Lung (tissue), 12 donors: ENCODE measurements around the gene TPD52L2. TPM values are rescaled to one million over a fixed set of nuclear protein-coding genes. Genes with fewer than 3 reads are reported as not detected.

ENCODE experiments used
- ATAC-seq: fragments of 200-7000 bp; cut with Tn5 transposase; one replicate; pipeline ENCODE4 v1.9.1; 2020; ENCODE audit warnings: moderate number of reproducible peaks; ENCODE audit not compliant: insufficient read depth, low FRiP score
- DNase-seq, 3 donors: peaks; one replicate each; pipeline ENCODE4 v3.0.0-alpha.2; 2013 to 2017
- H3K27ac ChIP-seq, 2 donors: one replicate each; pipeline ENCODE4 v1.5.1; 2013; ENCODE audit warnings: mild to moderate bottlenecking in 2 of 2, moderate library complexity in 2 of 2, control low read depth in 1 of 2, inconsistent platforms in 1 of 2, low read depth in 1 of 2, low read length in 1 of 2
- H3K27me3 ChIP-seq, 3 donors: one replicate each; pipeline ENCODE4 v1.5.1; 2013; ENCODE audit warnings: low read length in 2 of 3; ENCODE audit not compliant: control insufficient read depth in 3 of 3, insufficient read depth in 3 of 3
- H3K36me3 ChIP-seq, 4 donors: one replicate each; pipeline ENCODE4 v1.5.1; 2013; ENCODE audit warnings: low read length in 4 of 4, mild to moderate bottlenecking in 1 of 4, moderate library complexity in 1 of 4; ENCODE audit not compliant: control insufficient read depth in 4 of 4, insufficient read depth in 4 of 4
- H3K4me1 ChIP-seq, 5 donors: one replicate each; pipeline ENCODE4 v1.5.1; 2013; ENCODE audit warnings: low read length in 5 of 5, mild to moderate bottlenecking in 2 of 5, moderate library complexity in 1 of 5; ENCODE audit not compliant: control insufficient read depth in 5 of 5, insufficient read depth in 5 of 5
- H3K4me3 ChIP-seq: one replicate; pipeline ENCODE4 v1.5.1; 2013; ENCODE audit warnings: mild to moderate bottlenecking, control low read depth, moderate library complexity
- H3K9ac ChIP-seq, 2 donors: one replicate each; pipeline ENCODE4 v1.5.1; 2013; ENCODE audit warnings: low read length in 2 of 2, control low read depth in 1 of 2; ENCODE audit not compliant: insufficient read depth in 1 of 2
- H3K9me3 ChIP-seq, 4 donors: one replicate each; pipeline ENCODE4 v1.5.1; 2013; ENCODE audit warnings: low read length in 3 of 4, mild to moderate bottlenecking in 1 of 4, moderate library complexity in 1 of 4; ENCODE audit not compliant: control insufficient read depth in 4 of 4, insufficient read depth in 3 of 4
- WGBS, 2 donors: extraction: QIAGEN DNeasy Blood & Tissue Kit; methylation state at CpG; one replicate each; pipeline ENCODE4 v1.1.7; 2013; 5-methylcytosine and 5-hydroxymethylcytosine counted together
- polyA plus RNA-seq, 2 donors: library from polyadenylated mRNA; stranded (reverse); fragments of 200-250 nt; gene quantifications; one replicate each; pipeline ENCODE4 v1.2.1, GENCODE V29; 2013
- total RNA-seq, 2 donors: library from RNA; depleted of rRNA in 1 of 2; stranded (reverse); fragments of >200 nt in 1 of 2; gene quantifications; one replicate each; pipeline ENCODE4 v1.2.1, GENCODE V29; 2014 to 2021
- TF ChIP-seq, protein P1 (sequence below): IDR thresholded peaks from 2 replicates; pipeline ENCODE4 v1.5.1; 2012; ENCODE audit warnings: mild to moderate bottlenecking; ENCODE audit errors: control extremely low read depth, extremely low read depth
- donor health status: control.
- donor health status: control.
- donor health status: Bipolar disorder and iron deficiency.
- donor health status: healthy.
- donor health status: DM: yes; HTN: yes; CAD: no.

Gene TPD52L2
- total and polyA plus RNA-seq, 4 donors = 66.2 to 130 (median 79.3) TPM

DNA sequence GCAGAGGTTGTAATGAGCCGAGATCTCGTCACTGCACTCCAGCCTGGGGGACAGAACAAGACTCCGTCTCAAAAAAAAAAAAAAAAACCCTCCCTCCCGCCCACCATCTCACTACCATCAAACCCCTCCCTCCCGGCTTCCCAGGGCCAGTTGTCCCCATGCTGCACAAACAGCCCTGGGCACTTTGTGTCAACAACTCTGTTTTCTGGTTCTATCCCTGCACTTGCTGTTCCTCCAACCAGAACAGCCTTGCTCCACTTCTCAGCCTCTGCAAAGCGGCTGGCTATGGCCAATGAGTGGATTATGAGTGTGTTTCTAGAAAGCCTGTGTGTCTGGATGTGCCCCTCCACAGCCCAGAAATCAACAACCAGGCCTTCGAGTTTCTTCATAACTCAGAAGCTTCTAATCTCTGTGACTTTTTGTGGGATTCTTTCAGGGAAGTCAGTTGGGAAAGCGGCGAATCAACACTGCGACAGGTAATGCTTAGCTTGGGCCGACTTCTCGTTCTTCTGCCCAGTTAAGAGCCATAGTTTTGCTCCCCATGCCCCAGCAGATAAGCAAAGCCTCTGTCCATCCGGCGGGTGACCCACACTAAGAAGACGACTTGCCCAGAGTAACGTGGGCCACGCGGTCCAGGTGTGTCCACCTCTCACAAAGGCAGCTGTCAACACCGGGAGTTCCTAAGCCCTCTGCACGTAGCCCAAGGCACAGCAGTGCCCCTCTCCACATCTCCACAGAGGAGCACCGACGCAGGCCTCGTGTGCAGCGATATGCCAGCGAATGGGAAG is 39.5 kb upstream of the TPD52L2 start:
- Histone ChIP-seq H3K36me3 (no peaks in the 10 kb centered on the region), H3K9ac (no peak overlapping the region), H3K27me3 (peaks cover 0 to 26% (median 5%) of the 10 kb centered on the region in 3 donors), H3K27ac (no peak overlapping the region), H3K4me1 (peaks cover 0 to 22% (median 4%) of the 10 kb centered on the region in 5 donors), H3K4me3 (no peak overlapping the region), H3K9me3 (no peaks in the 10 kb centered on the region)
- DNase-seq (no peak), ATAC-seq (no peak)
- TF ChIP-seq, protein P1, sequence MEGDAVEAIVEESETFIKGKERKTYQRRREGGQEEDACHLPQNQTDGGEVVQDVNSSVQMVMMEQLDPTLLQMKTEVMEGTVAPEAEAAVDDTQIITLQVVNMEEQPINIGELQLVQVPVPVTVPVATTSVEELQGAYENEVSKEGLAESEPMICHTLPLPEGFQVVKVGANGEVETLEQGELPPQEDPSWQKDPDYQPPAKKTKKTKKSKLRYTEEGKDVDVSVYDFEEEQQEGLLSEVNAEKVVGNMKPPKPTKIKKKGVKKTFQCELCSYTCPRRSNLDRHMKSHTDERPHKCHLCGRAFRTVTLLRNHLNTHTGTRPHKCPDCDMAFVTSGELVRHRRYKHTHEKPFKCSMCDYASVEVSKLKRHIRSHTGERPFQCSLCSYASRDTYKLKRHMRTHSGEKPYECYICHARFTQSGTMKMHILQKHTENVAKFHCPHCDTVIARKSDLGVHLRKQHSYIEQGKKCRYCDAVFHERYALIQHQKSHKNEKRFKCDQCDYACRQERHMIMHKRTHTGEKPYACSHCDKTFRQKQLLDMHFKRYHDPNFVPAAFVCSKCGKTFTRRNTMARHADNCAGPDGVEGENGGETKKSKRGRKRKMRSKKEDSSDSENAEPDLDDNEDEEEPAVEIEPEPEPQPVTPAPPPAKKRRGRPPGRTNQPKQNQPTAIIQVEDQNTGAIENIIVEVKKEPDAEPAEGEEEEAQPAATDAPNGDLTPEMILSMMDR = no peak
- 76 to 89% methylated on average over 22 to 25 of the region's 25 CpGs for WGBS, 2 donors

DNA sequence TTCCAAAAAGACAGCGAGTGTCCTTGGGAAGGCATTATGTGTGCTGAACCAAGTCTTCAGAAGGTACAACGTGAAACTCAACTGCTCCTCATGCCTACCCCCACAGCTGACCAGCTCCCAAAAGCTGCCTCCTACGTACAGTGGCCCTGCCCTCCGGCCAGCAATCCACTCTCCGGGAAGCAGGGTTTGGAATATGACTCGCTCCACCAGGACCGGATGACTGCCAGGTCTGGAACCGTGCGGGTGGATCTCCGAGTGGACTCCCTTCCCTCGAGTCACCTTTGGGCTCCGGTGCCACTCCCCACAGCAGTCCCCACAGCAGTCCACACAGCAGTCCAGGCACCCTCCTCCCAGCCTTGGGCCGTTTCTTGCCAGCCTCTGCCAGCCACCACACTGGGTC is 38.3 kb upstream of the TPD52L2 start:
- Histone ChIP-seq H3K36me3 (no peaks in the 10 kb centered on the region), H3K27me3 (peaks cover 0 to 26% (median 5%) of the 10 kb centered on the region in 3 donors), H3K9me3 (no peaks in the 10 kb centered on the region), H3K4me1 (peaks cover 0 to 23% (median 4%) of the 10 kb centered on the region in 5 donors), H3K9ac (no peak overlapping the region), H3K4me3 (no peak overlapping the region), H3K27ac (peak overlapping the region in 1 of 2 donors; percentile 22)
- 80 to 87% methylated on average over 13 of the region's 13 CpGs for WGBS, 2 donors
- TF ChIP-seq, protein P1 = no peak
- ATAC-seq (no peak), DNase-seq (no peak)

DNA sequence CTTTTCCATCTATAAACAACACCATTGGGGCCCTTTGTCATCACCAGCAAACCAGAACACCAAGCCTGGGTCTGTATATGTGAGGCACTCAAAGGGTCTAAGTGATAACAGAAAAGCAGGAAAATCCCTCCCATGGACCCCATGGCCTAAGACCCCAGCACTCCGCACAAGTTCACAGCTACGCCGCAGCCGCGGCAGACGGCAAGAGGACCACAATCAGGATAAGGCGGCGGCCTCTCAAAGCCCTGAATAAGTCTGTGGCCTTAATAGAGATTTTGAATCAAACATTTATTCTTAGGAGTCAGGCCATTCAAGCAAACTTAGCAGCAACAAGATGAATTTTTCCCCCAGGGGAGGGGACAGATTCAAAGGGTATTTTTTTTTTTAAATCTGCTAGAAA is 36.9 kb upstream of the TPD52L2 start:
- Histone ChIP-seq H3K4me3 (no peak overlapping the region), H3K9me3 (no peaks in the 10 kb centered on the region), H3K36me3 (no peaks in the 10 kb centered on the region), H3K27ac (no peak overlapping the region), H3K9ac (no peak overlapping the region), H3K27me3 (peaks cover 0 to 28% (median 5%) of the 10 kb centered on the region in 3 donors), H3K4me1 (peaks cover 0 to 23% (median 4%) of the 10 kb centered on the region in 5 donors)
- DNase-seq = no peak
- no peak for ATAC-seq
- 88 to 93% methylated on average over 8 of the region's 8 CpGs for WGBS, 2 donors
- TF ChIP-seq, protein P1 = no peak

DNA sequence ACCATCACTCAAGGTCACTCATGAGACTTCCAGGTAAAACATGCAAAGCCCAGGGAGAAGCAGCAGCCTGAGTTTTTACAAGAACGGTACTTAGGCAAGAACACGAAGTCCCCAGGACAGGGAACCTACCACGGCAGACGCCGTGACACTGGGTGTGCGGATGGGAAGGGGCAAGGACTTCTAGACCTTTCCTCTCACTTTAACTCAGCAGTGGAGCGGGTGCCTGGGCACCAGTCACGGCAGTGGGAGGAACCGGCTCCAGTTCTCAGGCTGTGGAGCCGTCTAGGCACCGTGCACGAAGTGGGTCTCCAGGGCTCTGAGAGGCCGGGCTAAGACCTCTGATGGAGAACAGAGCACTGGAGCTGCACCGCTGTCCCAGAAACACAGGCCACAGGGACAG is 36.5 kb upstream of the TPD52L2 start:
- ATAC-seq (no peak), DNase-seq (no peak)
- Histone ChIP-seq H3K27ac (no peak overlapping the region), H3K9me3 (no peaks in the 10 kb centered on the region), H3K36me3 (no peaks in the 10 kb centered on the region), H3K4me3 (no peak overlapping the region), H3K4me1 (peaks cover 2 to 23% (median 4%) of the 10 kb centered on the region in 5 donors), H3K9ac (no peak overlapping the region), H3K27me3 (peaks cover 0 to 27% (median 5%) of the 10 kb centered on the region in 3 donors)
- whole genome bisulfite sequencing, 2 donors = 72 to 78% methylated on average over 14 of the region's 14 CpGs
- TF ChIP-seq, protein P1 = no peak
